ENCODE results near the gene RPS6KA2.

RPS6KA2 gene

GRCh38 chr6:166560222-166560621, 66.8 kb downstream of the RPS6KA2 start:
- DNase-seq (ENCODE audit: low read depth, low spot score): no peak
- H3K27ac ChIP-seq: peak overlapping the region; percentile 95

DNA sequence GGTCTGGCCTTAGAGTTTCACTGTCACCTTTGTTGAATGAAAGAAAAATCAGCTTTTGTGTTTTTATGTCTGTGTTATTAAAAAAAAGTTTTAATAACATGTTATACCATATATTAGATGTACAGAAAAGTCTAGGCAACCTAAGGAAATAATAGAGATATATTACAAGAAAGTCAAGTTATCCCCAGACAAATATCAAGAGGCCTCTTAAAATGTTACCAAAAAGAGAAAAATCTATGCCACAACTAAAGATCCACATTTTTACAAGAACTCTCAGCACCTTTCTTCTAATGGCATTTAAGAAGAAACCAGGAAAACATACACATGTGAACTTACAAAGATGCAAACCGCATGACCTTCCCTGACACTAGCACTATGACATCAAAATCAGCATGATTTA, 67.4 kb downstream of the RPS6KA2 start:
- peak overlapping the region; percentile 95 for H3K27ac ChIP-seq

DNA sequence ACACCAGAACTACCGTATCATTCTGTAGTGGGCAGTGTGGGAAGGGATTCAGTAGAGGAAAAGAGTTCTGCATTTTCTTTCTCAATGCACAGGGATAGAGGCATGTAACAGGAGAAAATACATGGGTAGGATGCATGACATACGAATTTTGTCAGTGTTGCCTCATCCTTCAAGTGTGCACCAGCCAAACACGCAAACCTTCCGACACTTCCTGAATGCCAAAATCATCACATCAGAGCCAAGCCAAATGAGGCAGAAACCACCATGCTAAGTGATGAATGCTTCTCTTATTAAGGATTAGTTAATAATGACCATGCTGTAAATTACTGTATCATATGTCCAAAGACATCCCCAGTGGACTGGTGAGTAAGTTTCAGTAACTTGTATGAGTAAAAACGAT, 67.8 kb downstream of the RPS6KA2 start:
- peak; percentile 39 for DNase-seq (ENCODE audit: low read depth, low spot score)
- H3K27ac ChIP-seq: peak overlapping the region; percentile 95

More for the DNA sequence above, 67.4 kb downstream of the RPS6KA2 start:
- DNase-seq (ENCODE audit: low read depth, low spot score): no peak

GRCh38 chr6:166558156-166559005, 68.7 kb downstream of the RPS6KA2 start:
- no peak for DNase-seq (ENCODE audit: low read depth, low spot score)
- peak overlapping the region; percentile 95 for H3K27ac ChIP-seq

- peak overlapping the region; percentile 95 for H3K27ac ChIP-seq
- DNase-seq (ENCODE audit: low read depth, low spot score): peak; percentile 96
These were observed 70.2 kb downstream of the RPS6KA2 start for GRCh38 chr6:166556863-166557322.

GRCh38 chr6:166556336-166556735, 70.7 kb downstream of the RPS6KA2 start:
- H3K27ac ChIP-seq: peak overlapping the region; percentile 95
- DNase-seq (ENCODE audit: low read depth, low spot score): no peak

DNA sequence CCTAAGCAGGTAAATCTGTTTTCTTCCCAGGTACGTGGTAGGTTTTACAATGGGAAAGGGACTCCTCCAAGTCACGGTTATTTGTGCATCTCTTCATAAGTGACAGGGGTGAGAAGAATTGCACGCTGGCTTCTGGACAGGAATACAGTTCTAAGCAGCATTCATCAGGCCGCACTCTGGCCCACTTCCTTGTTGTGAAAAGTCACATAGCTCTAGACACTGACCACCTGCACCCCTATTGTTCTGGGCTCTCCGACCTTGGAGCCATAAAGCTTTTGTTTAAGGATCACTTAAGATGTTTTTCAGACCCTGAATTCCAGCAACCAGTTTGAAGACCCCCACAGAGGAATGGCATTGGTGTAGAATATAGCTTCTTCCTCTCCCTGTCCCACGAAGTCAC, 72.0 kb downstream of the RPS6KA2 start:
- no peak for DNase-seq (ENCODE audit: low read depth, low spot score)

DNA sequence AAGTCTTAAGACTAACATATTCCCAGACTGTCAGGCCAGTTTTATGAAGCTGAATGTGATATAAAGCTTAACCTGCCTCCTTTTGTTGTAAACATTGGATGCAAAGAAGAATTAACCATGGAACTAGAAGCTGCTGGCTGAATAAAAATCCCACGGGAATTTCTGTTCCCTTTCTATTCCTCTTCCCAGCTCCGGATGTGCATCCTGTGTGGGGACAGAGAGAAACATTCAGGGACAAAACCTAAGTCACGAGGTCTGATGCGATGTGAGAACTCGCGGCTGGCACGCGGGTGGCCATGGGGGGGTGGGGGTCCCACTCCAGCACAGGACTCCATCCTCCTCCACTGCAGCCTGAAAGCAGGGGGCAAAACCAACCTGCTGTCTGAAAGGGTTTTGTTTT, 72.7 kb downstream of the RPS6KA2 start:
- DNase-seq (ENCODE audit: low read depth, low spot score): no peak
- peak overlapping the region; percentile 46 for H3K27ac ChIP-seq

More for the DNA sequence above, 72.0 kb downstream of the RPS6KA2 start:
- no peak overlapping the region for H3K27ac ChIP-seq

GRCh38 chr6:166553563-166554271, 73.3 kb downstream of the RPS6KA2 start:
- peak overlapping the region; percentile 46 for H3K27ac ChIP-seq
- DNase-seq (ENCODE audit: low read depth, low spot score): peak; percentile 62

GRCh38 chr6:166552600-166552999, 74.5 kb downstream of the RPS6KA2 start:
- H3K27ac ChIP-seq: peak overlapping the region; percentile 46
- DNase-seq (ENCODE audit: low read depth, low spot score): no peak

DNA sequence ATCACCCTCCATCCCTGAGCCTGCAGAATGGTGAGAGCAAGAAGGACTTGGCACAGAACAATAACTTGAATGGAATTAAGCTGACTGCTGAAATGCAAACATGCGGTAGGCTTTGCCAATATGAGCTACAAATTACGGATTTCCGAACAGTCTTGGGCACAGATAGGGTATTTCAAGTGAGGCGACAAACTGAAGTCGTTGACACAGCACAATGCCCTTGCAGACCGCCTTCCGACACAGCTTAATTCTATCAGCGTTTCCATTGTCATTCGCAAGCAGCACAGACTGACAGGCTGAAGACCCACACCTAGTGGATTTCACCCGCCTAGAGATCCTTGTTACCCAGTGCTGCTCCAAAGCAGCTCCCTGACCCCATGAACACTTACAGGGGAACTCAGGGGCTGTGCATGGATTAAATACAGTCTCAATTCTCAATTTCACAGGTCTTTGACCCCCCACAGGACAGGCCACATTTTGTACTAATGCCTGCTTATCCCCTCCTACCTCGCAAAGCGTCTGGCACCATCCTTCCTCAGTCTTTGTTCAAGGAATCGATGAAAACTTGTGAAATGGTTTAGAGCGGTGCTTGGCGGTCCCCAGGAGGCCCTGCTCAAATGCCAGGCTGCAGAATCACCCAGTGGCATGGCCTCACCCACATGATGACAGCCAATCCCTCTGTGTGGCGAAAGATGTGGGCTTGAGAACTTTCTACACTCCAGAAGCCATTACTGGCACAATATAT, 75.1 kb downstream of the RPS6KA2 start:
- H3K27ac ChIP-seq: no peak overlapping the region
- DNase-seq (ENCODE audit: low read depth, low spot score): no peak

DNA sequence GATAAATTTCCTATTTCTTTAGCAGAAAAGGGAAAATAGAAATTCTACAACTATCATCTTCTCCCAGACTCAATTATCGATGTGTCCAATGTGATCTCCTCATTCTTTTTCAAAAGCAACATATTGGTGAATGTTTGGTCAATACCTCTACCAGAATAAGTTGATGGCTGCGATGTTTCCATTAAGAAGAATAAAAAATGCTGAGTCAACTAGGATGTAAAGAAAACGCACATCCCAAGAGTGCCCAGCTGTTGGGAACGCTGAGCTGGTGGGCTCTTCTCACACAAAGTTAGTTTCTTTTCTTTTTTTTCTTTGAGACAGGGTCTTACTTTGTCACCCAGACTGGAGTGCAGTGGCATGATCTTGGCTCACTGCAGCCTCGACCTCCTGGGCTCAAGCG, 80.4 kb downstream of the RPS6KA2 start:
- DNase-seq (ENCODE audit: low read depth, low spot score): no peak
- H3K27ac ChIP-seq: no peak overlapping the region

DNA sequence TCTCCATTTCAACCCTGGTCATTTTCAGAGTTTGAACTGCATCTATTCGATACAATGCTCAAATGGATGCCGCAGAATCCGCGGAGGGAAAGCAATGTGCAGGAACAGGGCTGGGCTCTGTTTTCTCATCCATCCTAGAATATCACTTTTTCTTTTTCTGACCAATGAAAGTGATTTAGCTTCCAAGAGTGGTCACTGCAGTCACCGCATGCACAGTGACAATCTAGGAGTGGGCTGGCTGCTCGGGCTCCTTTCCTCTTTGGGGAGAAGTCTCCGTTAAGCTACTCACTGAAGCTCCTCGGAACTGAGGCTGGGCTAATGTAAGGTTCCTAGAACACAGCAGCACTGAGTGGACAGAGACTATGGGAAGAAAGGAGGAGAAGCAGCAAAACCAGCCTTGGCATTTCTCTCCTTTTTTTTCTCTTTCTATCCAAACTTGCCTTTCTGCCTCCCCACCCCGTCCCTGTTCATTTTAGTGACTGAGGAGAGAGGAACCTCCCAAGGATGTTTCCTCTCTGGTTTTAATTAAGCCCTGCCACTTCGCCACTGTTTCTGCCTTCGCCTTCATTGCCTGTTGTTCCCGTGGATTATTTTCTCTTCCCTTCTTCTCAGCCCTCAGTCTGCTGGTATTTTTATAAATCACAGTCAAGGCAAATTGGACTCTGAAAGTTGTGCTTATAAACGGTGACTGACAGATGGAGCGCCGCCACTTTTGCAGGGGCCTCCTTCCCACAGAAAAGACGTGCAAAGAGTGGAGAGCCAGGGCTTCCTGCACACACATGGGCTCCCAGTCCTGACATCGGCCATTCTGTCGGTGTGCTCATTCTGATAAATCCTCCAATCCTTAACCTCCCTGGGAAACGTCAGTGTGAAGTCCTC, 81.7 kb downstream of the RPS6KA2 start:
- no peak overlapping the region for H3K27ac ChIP-seq
- no peak for DNase-seq (ENCODE audit: low read depth, low spot score)

DNA sequence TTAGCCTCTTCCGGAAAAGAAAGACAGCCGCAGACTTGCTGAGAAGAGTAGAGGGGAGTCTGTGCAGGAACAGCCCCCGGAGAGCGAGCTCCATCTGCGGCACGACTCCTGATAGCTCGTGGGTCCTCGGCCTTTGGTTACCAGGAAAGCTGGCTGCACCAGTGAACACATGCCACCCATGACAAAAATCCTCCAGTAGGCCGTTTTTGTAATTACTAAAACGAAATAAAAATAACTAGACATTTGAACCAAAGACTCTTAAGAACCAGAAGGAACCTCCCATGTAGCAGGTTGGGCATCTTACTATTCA, 82.8 kb downstream of the RPS6KA2 start:
- DNase-seq (ENCODE audit: low read depth, low spot score): no peak

GRCh38 chr6:166543603-166544295, 83.3 kb downstream of the RPS6KA2 start:
- H3K27ac ChIP-seq: peak overlapping the region; percentile 41
- no peak for DNase-seq (ENCODE audit: low read depth, low spot score)

More for the DNA sequence above, 82.8 kb downstream of the RPS6KA2 start:
- no peak overlapping the region for H3K27ac ChIP-seq

DNA sequence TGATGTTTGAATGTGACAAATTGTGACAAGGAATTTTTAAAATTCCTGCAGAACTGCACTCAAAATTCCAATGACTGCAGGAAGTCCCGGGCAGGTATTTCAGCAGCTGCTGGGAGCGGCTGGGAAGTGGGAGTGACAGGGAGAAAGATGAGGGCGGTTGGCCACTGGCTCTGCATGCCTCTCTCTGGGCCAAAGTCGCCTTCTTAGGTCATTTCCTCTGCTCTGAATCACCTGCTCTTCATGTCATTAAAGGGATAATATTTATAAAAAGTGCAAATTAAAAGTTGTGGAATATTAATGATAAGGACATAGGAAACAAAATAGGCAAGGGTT, 84.5 kb downstream of the RPS6KA2 start:
- DNase-seq (ENCODE audit: low read depth, low spot score): no peak
- peak overlapping the region; percentile 41 for H3K27ac ChIP-seq

- DNase-seq (ENCODE audit: low read depth, low spot score): no peak
- peak overlapping the region; percentile 41 for H3K27ac ChIP-seq
These were observed 85.0 kb downstream of the RPS6KA2 start for GRCh38 chr6:166541876-166542579.

- no peak overlapping the region for H3K27ac ChIP-seq
- DNase-seq (ENCODE audit: low read depth, low spot score): no peak
These were observed 85.7 kb downstream of the RPS6KA2 start for GRCh38 chr6:166541366-166541765.

All from epithelial cell of prostate (primary cell).